HFFc6 (cell line): ENCODE results near the gene RNASET2. TPM values are rescaled to one million over a fixed set of nuclear protein-coding genes. Genes with fewer than 3 reads are reported as not detected.

ENCODE experiments used
- DNase-seq: peaks from one replicate; pipeline ENCODE4 v3.0.0-alpha.2; 2018
- H3K27ac Mint-ChIP-seq: 2 replicates; pipeline ENCODE4 v1.8.0; 2020; ENCODE audit warnings: mild to moderate bottlenecking, mixed read lengths
- H3K27me3 Mint-ChIP-seq: 2 replicates; pipeline ENCODE4 v1.8.0; 2021; ENCODE audit warnings: mild to moderate bottlenecking, moderate library complexity, mixed read lengths; ENCODE audit not compliant: insufficient read depth
- H3K36me3 Mint-ChIP-seq: 2 replicates; pipeline ENCODE4 v1.8.0; 2021; ENCODE audit warnings: low read depth, mixed read lengths
- H3K4me1 Mint-ChIP-seq: 2 replicates; pipeline ENCODE4 v1.8.0; 2020; ENCODE audit warnings: low read depth, mixed read lengths
- H3K4me3 Mint-ChIP-seq: 2 replicates; pipeline ENCODE4 v1.8.0; 2020; ENCODE audit warnings: mild to moderate bottlenecking, moderate library complexity, mixed read lengths
- H3K9me3 Mint-ChIP-seq: 2 replicates; pipeline ENCODE4 v1.8.0; 2020; ENCODE audit warnings: mild to moderate bottlenecking, mixed read lengths
- CTCF ChIP-seq: fragments of 200-600 bp; sonication (generic); IDR thresholded peaks from 2 replicates; pipeline ENCODE4 v1.5.0; 2021; ENCODE audit warnings: antibody characterized with exemption, mild to moderate bottlenecking
- total RNA-seq, 6 experiments: library from RNA; stranded (reverse); fragmentation: NEBNext Ultra II Directional; extraction: Animal tissue kit (Norgen Biotek cat#: 25700); gene quantifications; 2 replicates in 1 of 6; 3 replicates in 5 of 6; pipeline ENCODE4 v1.2.3, GENCODE V29; 2021

Gene RNASET2
- total RNA-seq, 6 experiments from 2014 or later: 15.1 to 28.9 (median 16.5) TPM

- H3K27ac Mint-ChIP-seq: no peak overlapping the region
- no peak for TF ChIP-seq CTCF
- H3K27me3 Mint-ChIP-seq: no peaks in the 10 kb centered on the region
- peaks cover 9% of the 10 kb centered on the region for H3K4me1 Mint-ChIP-seq
- H3K9me3 Mint-ChIP-seq: no peaks in the 10 kb centered on the region
- no peak overlapping the region for H3K4me3 Mint-ChIP-seq
- H3K36me3 Mint-ChIP-seq: no peaks in the 10 kb centered on the region; the same call in 1 of the 2 replicates
- DNase-seq: no peak
Observed at GRCh38 chr6:166942393-166943168, 13.8 kb downstream of the RNASET2 start.

- TF ChIP-seq CTCF: no peak
- no peaks in the 10 kb centered on the region for H3K27me3 Mint-ChIP-seq
- H3K27ac Mint-ChIP-seq: no peak overlapping the region
- H3K36me3 Mint-ChIP-seq: no peaks in the 10 kb centered on the region; the same call in 1 of the 2 replicates
- H3K9me3 Mint-ChIP-seq: no peaks in the 10 kb centered on the region
- no peak overlapping the region for H3K4me3 Mint-ChIP-seq
- no peak for DNase-seq
- peaks cover 9% of the 10 kb centered on the region for H3K4me1 Mint-ChIP-seq
Observed at GRCh38 chr6:166940643-166941068, 15.7 kb downstream of the RNASET2 start.

GRCh38 chr6:166939894-166940293 lies 16.5 kb downstream of the RNASET2 start:
- Mint-ChIP-seq H3K9me3 (no peaks in the 10 kb centered on the region), H3K4me3 (no peak overlapping the region), H3K4me1 (peaks cover 9% of the 10 kb centered on the region), H3K27me3 (no peaks in the 10 kb centered on the region), H3K36me3 (no peaks in the 10 kb centered on the region; the same call in 1 of the 2 replicates), H3K27ac (no peak overlapping the region)
- no peak for DNase-seq
- no peak for TF ChIP-seq CTCF

- DNase-seq: no peak
- no peak overlapping the region for H3K27ac Mint-ChIP-seq
- no peaks in the 10 kb centered on the region for H3K36me3 Mint-ChIP-seq
- H3K9me3 Mint-ChIP-seq: no peaks in the 10 kb centered on the region
- no peak overlapping the region for H3K4me3 Mint-ChIP-seq
- H3K4me1 Mint-ChIP-seq: peaks cover 9% of the 10 kb centered on the region
- H3K27me3 Mint-ChIP-seq: no peaks in the 10 kb centered on the region
- TF ChIP-seq CTCF: no peak
Observed at GRCh38 chr6:166939345-166939744, 17.0 kb downstream of the RNASET2 start.

GRCh38 chr6:166938704-166939103 lies 17.6 kb downstream of the RNASET2 start:
- Mint-ChIP-seq H3K27me3 (no peaks in the 10 kb centered on the region), H3K9me3 (no peaks in the 10 kb centered on the region), H3K36me3 (no peaks in the 10 kb centered on the region), H3K4me3 (no peak overlapping the region), H3K27ac (no peak overlapping the region), H3K4me1 (peaks cover 9% of the 10 kb centered on the region)
- no peak for TF ChIP-seq CTCF
- no peak for DNase-seq
